Activated gamma-delta T cell treated with anti-CD3 and anti-CD28 coated beads, Interleukin-2, amount 50 U/mL, for 16 hours (primary cell): Measurements from ENCODE around the gene NDST1.

Experiments
- DNase-seq: peaks from one replicate; pipeline ENCODE4 v3.0.0-alpha.2; 2020; ENCODE audit warnings: low read depth

The NDST1 gene

DNA sequence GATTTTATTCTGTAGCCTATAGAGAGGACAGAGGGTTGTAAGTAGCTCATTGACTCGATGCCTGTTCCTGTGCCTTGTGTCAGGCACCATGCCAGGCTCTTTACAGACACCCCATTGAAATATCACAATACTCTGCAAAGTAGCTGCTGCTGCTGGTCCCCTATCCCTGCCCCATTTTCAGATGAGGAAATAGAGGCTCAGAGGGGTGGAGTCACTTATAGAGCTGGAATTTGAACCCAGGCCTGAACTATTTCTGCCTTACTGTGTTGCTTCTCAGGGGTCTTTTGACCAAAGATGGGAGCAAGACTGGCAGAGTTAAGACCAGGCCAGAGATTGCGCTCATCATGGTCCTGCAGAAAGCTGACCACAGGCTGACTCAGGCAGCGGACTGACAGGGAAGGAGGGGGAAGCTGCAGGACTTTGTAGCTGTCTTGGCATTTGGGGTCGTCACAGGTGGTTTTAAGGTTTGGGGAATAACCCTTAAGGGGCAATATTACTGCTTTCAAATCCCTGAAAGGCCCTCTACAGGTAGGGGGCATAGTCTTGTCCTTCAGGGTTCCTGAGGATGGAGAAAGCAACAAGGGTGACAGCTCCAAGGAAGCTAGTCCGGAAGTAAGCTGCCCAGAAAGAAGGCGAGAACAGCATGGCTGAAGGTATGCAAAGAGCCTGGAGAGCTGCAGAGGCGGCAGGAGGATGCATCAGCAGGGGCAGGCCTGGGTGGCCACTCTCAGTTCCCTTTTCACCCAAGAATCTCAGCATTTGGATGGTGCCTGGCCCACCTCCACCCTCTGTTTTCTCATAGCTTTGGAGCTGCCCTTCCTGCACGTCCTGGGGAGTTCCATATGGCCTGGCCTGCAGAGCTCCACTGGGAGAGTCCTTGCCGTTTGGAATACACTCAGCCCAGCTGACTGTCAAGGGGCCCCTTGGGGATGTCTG is 18.3 kb upstream of the NDST1 start:
- no peak for DNase-seq

DNA sequence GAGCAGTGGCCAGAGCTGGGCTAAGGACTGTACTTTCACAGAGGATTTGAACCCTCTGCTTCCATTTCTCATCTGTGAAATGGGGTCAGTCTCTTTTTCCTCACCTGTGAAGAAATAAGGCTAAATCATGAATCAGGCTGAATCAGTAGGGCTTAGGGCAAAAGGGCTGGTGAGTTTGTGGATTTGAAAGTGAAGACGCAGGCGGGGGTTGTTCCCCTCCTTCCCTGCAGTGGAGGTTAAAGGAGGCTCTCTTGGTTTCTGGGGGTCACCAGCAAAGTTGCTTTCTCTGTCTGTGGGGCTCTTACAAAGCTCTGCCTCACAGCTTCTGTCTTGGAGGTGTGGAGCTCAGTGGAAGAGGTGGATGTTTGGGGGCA is 17.6 kb upstream of the NDST1 start:
- DNase-seq: no peak

DNA sequence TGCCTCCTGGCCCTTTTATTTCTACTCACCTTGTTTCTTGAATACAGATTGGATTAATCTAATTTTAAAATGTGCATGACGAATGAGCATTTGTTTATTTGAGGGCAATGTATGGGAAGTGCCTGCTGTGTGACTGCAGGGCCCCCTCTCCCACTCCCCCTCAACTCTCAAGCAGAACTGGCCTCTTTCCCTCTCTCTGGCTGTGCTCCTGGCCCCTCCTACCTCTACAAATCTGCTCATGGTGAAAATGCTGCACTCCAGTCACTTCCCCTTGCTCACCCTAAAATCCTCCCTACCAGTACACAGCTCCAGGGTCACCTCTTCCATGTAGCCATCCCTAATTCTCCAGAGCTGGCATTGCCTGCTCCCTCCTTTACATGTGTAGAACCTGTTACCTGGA is 17.2 kb upstream of the NDST1 start:
- DNase-seq: no peak

DNA sequence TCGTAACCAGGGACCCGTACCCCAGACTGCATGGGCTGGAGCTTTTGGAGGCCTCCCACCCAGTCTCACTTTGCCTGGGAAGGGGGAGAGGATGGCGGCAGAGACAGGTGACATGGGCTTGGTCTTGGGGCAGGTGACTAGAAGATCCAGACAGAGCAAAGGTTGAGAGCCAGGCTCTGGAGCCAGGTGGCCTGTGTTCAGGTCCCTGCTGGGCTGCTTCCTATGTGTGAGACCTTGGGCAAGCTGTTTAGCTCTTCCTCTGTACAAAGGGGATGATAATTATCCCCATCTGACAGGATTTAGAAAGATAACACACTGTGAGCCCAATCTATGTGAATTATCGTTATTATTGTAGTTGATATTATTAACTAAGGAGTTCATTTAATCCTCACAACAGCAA is 16.1 kb upstream of the NDST1 start:
- no peak for DNase-seq

DNA sequence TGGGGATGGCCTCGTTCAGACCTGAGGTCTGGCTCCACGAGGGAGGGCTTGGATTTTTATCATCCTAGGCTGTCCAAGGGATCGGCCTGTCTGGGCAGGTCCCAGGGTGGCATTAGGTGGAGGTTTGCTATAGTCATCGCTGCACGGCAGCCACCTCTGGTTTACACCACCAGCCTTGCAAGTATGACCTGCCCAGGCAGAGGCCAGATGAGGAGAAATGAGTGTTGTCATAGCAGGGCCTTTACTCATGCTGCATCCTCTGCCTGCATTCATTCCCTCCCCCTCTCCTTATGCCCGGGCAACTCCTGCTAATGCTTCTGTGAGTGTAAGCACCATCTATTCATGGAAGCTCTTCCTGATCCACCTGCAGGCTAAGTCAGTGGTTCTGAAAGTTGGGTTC is 15.3 kb upstream of the NDST1 start:
- DNase-seq: no peak

DNA sequence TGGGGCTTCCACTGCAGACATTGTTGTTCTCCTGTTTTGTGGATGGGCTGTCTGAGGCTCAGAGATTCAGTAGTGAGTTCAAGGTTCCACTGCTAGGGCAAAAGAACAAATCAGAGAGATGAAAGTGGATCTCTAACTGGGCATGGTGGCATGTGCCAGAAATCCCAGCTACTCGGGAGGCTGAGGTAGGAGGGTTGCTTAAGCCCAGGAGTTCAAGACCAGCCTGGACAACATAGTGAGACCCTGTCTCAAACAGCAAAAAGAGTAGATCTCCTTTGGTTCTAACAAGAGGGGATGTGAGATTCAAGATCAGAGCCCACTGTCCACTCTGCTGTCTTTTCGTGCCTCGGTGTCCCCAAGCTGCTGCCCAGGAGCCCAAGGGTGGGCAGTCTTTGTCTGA is 11.8 kb upstream of the NDST1 start:
- no peak for DNase-seq

DNA sequence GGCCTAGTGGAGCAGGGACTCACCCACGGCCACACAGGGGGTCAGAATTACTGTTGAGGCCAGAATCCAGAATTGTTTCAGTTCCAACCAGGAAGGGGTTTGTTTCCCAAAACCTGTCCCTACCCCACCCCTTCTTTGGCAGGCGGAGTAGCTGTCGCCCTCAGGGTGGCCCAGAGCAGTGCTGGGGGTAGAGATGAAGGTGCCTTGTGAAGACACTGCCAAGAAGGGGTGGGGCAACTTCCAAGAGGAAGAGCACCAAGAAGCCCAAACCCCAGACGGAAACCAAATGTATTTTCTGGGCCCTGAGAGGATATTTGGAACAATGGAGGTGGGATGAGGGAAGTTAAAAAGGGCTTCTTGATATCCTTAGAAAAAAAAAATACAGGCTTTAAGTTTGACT is 11.4 kb upstream of the NDST1 start:
- no peak for DNase-seq

DNA sequence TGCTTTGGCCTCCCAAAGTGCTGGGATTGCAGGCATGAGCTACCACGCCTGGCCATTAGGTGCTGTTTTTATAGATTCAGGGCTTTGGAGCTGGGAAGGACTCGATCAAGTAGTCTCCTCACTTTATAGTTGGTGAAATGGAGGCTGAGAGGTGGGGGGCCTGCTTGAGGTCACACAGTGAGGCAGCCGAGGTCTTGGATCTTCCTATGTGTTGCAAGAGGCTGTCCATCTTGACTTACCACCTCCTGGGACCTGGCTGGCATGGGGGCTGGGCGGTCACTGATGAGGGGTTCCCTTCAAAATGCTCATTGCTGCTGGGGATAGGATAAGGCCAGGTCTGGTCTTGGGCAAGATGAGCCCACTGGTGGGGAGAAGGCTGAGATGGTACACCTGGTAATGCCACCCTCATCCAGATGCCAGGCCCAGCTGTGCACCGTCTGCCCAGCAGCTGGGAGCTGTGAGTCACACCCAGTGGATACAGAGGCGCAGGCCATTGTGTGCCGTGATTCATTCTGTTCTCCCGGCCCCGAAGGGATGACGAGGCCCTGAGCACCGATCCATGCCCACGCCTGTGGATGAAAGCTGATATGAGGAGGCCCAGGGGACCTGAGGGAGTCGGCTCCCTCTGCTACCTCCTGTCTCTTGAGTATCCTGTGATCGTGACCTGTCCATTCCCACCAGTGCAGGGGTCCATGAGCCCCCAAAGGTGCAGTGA is 10.5 kb upstream of the NDST1 start:
- DNase-seq: no peak

DNA sequence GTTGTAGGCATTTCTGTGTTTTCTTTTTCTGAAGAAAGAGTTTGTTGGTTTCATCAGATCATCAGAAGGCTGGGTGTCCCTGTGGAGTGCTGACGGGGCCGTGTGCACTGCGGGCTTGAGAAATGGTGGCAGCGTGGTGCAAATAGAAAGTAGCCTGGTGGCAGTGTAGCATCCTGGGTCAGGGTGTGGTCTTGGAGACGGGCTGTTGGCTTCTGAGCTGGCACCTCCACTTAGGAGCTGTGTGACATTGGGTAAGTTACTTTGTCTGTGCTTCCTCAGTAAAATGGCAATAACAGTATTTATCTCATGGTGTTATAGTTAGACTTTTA is 10.0 kb upstream of the NDST1 start:
- no peak for DNase-seq

DNA sequence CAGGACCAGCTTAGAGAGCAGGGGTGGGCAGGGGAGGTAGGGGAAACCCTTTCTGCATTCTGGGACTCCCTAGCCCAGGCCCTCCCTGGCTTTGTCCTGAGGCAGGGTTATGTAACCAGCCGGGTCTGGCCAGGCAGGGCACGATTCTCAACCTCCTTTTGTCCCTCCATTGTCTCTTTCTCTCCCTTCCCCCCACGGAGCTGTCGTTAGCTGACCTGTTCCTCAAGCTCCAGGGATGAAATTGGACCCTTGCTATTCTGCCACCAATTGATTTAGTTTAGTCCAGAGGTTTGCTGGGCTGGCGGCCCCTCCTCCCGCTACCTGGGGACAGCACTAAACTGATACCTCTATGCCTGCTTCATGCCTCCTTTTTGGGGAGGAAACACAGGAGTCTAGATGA is 9.4 kb upstream of the NDST1 start:
- DNase-seq: no peak

DNA sequence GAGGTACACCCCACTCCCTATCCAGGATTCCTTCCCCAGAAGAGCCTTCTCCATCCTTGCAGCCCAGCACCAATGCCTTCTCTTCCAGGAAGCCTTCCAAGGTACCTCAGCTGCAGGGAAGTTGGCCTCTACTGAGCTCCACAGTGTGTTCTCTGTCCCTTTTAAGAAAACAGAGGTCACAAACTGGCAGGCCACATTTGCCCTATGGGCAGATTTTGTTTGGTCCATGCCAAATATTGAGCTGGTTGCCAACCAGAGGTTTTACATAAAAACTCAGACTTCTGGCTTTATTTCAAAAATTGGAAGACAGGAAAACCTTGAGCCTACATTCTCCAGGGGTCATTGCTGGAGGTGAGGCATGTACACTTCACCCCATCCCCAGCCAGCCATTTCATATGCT is 9.0 kb upstream of the NDST1 start:
- no peak for DNase-seq

DNA sequence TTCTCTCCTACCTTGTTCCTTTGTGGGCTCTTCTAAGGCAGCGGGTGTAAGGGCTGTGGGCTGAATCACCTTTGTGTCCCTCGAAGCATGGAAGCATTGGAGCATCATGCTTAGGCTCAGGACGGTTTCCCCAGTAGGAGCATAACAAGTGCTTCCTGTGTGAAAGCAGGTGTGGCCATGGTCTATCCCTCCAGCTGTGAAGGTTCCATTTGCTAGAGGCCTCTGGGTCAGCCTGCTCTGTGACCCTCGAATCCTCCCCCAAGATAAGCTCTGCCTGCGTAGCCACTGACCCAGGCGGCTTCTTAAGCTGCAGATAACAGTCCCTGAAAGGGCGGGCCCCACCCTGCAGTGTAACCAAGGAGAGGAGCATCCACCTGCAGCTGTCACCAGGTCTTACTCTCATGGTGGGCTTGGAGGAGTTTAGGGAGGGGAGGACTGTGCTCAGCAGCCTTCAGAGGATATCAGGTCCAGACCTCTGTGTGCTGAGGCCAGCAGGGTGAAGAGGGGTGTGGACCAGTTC is 8.4 kb upstream of the NDST1 start:
- no peak for DNase-seq

DNA sequence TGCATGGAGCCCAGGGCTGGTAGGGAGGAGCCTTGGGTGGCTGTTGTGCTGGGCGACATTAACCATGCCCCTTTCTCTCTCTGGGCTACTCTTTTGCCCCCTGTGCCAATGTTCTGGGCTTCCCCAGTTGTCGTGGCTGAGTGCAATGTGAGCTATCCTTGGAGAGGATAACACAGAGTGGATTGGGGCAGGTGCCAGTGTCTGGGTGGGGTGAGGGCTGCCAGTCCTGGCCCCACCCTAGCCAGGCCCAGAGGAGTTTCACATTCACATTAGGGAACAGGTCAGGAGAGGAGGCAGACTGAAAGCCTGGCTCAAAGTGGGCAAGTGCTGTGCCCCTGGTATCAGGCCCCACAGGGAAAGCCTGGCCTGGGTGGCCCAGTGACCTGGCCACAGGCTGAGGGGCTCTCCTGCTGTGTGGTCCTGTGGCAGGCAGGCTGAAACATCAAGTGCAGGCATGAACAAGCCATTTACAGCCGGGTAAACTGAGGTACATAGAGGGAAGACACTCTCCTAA is 7.5 kb upstream of the NDST1 start:
- no peak for DNase-seq

DNA sequence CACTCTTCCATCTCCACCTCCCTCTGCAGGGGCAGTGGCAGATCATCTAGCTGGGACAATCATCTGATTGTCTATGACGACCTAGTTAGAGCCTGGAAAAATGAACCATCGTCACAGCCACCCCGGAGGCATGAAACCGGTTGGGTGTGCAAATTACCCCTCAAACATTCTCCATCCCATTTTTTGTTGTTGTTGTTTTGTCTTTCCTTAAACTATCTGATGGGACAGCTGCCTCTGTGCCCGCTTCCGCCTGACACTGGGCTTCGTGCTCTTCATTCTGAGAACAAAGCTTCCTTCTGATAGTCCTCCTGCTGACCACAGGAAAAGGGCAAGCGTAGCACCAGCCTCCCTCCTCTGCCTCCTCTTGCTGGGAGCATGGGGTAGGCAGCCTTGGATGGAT is 7.0 kb upstream of the NDST1 start:
- DNase-seq: no peak

DNA sequence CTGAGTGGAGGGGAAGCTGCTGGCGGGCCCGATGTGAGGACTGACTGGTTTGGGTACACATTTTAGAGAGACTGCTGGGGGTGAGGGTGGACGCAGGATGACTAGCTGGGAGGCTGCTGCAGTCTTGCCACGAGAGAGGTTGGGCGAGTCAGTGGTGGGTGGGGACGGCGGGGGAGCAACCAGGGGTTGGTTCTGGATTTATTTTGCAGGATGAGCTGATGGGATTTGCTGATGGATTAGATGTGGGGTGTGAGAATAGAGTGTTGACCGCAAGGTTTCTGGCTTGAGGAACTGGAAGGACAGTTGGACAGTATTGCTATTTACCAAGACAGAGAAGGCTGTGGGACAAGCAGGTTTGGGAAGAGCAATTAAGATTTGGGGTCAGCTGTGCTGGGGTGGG is 5.8 kb upstream of the NDST1 start:
- no peak for DNase-seq

DNA sequence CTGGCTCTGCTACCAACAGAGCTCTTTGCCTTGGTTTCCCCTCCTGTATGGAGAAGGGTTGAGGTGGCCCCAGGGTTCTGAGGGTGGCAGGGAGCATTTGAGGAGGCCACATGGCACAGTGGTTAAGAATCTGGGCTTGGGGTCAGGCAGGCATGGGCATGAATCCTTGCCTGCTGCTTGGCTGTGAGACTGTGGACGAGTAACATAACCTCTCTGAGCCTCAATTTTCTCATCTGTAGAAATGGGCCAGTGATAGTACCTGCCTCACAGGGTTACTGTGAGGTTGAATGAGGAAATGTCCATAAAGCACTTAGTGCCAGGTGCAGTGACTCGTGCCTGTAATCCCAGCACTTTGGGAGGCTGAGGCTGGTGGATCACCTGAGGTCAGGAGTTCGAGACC is 5.1 kb upstream of the NDST1 start:
- no peak for DNase-seq

DNA sequence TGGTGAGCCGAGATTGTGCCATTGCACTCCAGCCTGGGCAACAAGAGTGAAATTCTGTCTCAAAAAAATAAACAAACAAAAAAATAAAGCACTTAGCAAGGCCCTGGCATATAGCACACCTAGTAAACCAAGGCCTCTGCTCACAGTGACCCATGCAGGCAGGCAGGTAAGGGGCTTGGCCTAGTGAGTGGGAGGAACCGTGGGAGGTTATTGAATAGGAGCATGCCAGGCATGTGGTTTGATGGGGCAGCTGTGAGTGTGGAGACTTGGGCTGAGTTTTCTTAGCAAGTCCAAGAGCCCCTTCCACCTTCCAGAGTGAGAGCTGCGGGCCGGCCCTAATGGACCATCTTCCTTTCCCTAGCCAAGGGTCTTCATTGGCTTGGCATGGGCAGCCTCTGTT is 4.5 kb upstream of the NDST1 start:
- no peak for DNase-seq

DNA sequence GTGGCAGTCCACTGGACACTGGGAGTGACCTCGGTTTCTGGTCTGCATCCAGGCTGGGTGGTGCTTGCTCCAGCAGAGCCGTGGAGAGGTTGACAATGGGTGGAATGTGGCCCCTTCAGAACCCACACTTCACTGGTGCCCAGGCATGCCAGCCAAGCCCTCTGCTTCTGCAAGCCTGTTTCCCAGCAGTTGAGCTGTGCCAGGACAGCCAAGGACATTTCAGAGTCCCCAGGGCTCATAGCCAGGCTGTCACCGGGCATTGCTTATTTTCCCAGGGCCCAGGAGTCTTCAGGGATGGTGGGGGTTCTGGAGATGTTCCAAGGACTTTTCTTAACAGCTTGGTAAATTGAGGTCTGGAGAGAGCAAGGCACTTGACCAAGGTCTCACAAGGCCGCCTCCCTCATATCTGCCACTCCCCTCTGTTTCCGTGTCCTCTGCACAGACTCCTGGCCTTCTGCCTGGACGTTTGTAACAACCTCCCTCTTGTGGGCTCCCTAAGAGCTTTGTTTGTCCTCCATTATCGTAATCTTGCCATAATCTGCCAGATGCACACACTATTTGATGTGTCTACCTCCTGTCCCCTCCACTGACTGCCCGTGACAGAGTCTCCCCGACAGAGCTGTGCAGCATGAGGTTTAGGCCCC is 3.8 kb upstream of the NDST1 start:
- no peak for DNase-seq

DNA sequence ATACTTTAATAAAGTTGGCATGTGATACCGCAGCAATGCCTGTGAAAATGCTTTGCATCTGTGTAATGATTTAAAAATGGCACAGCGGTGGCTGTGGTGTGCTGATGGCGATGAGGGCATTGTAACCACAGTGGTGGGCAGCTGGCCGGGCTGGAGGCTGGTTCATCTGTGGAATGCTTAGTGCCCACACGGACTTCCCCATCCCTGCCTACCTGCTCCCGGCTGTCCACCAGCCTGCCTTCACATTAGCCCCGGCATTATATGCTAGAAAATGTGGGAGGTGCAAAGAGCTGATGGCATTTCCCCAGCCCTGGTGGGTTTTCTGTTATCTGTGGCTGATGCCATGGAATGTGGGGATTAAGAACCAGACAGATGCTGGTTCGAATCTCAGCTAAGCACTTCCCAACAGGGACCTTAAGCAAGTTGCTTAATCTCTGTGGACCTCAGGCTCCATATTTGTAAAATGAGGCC is 2.9 kb upstream of the NDST1 start:
- DNase-seq: no peak

DNA sequence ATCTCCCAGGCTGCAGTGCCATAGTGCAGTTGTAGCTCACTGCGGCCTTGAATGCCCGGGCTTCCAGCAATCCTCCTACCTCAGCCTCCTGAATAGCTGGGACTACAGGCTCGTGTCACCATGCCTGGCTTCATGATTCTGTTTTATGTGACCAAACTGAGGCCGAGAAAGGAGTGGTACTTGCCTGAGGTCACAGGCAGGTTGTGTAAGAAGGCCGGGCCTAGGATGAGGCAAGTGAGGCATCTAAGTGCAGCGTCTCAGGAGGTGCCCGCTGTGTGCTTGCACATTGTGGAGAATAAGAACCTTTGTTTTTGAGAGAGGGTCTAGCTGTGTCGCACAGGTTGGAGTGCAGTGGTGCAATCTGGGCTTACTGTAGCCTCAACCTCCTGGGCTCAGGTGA is 2.1 kb upstream of the NDST1 start:
- DNase-seq: no peak

DNA sequence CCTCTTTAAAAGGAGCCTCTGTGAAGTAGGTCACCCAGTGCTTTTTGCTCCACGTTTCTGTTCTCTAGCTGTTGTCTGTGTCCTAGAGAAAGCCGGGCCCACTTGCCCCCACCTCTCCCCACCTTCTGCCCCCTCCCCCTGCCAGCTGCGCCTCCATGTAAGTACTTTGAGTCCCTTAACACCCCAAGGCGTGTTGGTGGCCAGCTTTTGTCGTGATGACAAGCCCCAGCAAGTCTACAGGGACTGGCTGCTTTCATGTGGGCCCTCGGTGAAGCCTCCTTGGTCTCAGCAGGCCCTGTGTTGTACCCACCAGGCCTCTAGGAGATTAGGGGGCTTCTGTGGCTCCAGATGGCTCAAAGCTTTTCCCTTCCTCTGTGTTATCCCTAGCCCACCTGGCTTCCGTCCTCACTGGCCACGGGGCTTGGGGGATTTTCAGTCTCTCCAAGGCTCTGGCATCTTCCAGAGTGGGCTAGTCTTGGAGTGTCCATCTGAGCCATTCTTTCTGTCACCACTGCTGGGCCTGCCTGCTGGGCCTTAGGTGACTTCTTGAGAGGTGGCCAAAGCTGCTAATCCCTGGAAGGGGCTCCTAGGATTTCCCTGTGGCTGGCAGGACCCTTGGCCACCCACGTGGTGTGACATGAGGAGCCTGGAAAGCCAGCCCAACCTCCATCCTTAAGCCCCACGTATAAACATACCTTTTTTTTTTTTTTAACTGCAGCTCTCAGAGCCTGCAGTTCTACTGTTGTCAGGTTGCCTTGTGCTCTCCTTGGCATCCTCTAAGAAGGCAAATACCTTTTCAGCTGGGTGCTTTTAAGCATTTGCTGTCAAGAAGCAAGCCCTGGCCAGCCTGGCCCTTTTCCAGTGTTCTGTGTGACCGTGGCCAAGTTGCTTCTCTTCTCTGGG is 1.1 kb upstream of the NDST1 start:
- no peak for DNase-seq

DNA sequence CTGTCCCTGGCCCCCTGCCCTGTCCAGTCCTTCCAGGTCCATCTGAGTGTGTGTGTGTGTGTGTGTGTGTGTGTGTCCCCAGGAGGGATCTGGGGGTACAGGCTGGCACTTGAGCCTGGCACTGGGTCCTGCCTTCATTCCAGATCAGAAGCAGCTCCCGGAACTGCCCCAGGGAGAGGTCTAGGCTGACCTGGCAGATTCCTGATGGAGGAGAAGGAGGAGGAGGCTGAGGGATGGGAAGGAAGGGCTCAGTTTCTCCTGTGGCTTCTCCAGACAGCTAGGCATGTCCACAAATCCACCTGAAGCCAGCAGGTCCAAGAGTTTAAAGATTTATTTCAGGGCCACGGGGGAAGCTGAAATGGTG is 328 bp downstream of the NDST1 start:
- DNase-seq: no peak
